PFSK-1 (cell line): ENCODE data around the gene ADD2.

ENCODE experiments used
- POLR2AphosphoS5 ChIP-seq: IDR thresholded peaks from 2 replicates; pipeline ENCODE4 v1.6.1; 2012; ENCODE audit warnings: low read depth, mild to moderate bottlenecking, control low read depth, low read length, moderate library complexity
- TF ChIP-seq, protein P1 (sequence below), 2 experiments: IDR thresholded peaks; 2 replicates each; pipeline versions ENCODE4 v1.6.1 to v1.8.0; 2011 to 2012; ENCODE audit warnings: low read depth in 2 of 2, low read length in 2 of 2, control low read depth in 1 of 2, inconsistent platforms in 1 of 2, mild to moderate bottlenecking in 1 of 2, moderate library complexity in 1 of 2; ENCODE audit not compliant: insufficient read depth in 1 of 2

DNA sequence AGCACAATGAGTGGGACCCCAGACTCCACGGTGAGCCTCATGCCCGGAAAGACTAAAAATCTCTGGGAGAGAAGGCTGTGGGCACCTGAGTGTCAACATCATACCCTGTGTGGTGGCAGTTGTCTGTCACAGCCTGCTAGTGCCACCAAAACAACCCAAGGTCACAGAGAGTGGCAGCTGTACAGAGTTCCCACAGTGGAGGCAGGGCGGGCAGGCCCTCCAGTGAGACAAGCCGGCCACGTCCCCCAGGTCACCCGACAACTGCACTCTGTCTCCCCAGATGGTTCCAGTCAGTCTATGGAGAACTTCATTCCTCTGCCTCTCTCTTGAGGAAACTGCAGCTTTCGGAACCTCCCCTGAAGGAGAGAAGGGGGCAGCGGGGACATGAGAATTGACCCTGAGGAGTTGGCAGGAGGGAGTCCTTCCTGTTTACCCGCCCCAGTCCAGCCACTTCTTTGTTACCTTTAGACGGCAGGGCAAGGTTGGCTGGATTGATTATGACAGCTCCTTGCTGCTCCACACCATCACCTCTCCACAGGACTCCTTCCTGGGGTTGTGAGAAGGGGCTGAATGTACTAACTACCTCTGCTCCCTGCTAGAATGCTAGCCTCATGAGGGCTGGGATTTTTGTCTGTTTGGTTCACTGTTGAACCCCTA lies 33.7 kb upstream of the ADD2 start:
- TF ChIP-seq, protein P1, sequence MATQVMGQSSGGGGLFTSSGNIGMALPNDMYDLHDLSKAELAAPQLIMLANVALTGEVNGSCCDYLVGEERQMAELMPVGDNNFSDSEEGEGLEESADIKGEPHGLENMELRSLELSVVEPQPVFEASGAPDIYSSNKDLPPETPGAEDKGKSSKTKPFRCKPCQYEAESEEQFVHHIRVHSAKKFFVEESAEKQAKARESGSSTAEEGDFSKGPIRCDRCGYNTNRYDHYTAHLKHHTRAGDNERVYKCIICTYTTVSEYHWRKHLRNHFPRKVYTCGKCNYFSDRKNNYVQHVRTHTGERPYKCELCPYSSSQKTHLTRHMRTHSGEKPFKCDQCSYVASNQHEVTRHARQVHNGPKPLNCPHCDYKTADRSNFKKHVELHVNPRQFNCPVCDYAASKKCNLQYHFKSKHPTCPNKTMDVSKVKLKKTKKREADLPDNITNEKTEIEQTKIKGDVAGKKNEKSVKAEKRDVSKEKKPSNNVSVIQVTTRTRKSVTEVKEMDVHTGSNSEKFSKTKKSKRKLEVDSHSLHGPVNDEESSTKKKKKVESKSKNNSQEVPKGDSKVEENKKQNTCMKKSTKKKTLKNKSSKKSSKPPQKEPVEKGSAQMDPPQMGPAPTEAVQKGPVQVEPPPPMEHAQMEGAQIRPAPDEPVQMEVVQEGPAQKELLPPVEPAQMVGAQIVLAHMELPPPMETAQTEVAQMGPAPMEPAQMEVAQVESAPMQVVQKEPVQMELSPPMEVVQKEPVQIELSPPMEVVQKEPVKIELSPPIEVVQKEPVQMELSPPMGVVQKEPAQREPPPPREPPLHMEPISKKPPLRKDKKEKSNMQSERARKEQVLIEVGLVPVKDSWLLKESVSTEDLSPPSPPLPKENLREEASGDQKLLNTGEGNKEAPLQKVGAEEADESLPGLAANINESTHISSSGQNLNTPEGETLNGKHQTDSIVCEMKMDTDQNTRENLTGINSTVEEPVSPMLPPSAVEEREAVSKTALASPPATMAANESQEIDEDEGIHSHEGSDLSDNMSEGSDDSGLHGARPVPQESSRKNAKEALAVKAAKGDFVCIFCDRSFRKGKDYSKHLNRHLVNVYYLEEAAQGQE (IDR thresholded peaks at IDR 0.05; ENCODE audit: insufficient read depth in 1 of 2, low read depth in 2 of 2, low read length in 2 of 2): no peak
- no peak for TF ChIP-seq POLR2AphosphoS5
